HG03439 (cell line): ENCODE measurements around the gene FBXW12.

Experiments
- ATAC-seq: cut with Tn5 transposase; IDR thresholded peaks from one replicate; pipeline ENCODE4 v1.9.1; 2021; ENCODE audit warnings: mild to moderate bottlenecking, moderate library complexity; ENCODE audit not compliant: unreplicated experiment

FBXW12 gene

GRCh38 chr3:48420561-48420960 lies 48.5 kb downstream of the FBXW12 start:
- ATAC-seq = no peak

- no peak for ATAC-seq
These were observed 50.3 kb downstream of the FBXW12 start for GRCh38 chr3:48422272-48422671.

- no peak for ATAC-seq
These were observed 50.7 kb downstream of the FBXW12 start for GRCh38 chr3:48422681-48423080.

GRCh38 chr3:48423241-48423882 lies 51.3 kb downstream of the FBXW12 start:
- no peak for ATAC-seq

- no peak for ATAC-seq
These were observed 52.1 kb downstream of the FBXW12 start for GRCh38 chr3:48423883-48424695.

GRCh38 chr3:48425281-48425812 lies 53.3 kb downstream of the FBXW12 start:
- ATAC-seq = no peak

- no peak for ATAC-seq
These were observed 54.4 kb downstream of the FBXW12 start for GRCh38 chr3:48426401-48426909.

- no peak for ATAC-seq
These were observed 55.1 kb downstream of the FBXW12 start for GRCh38 chr3:48426944-48427629.

GRCh38 chr3:48427630-48427962 lies 55.6 kb downstream of the FBXW12 start:
- ATAC-seq = no peak

- no peak for ATAC-seq
These were observed 56.1 kb downstream of the FBXW12 start for GRCh38 chr3:48428088-48428571.

GRCh38 chr3:48428572-48429316 lies 56.7 kb downstream of the FBXW12 start:
- ATAC-seq = no peak

- ATAC-seq = no peak
These were observed 57.4 kb downstream of the FBXW12 start for GRCh38 chr3:48429317-48429959.

GRCh38 chr3:48429960-48430707 lies 58.1 kb downstream of the FBXW12 start, which contains the start of gene PLXNB1:
TSS of gene PLXNB1 (minus strand) at chr3:48430086. CDS start at chr3:48424611, 5,475 bp downstream.
- no peak for ATAC-seq

GRCh38 chr3:48430708-48431101 lies 58.7 kb downstream of the FBXW12 start:
- no peak for ATAC-seq

GRCh38 chr3:48431224-48432029 lies 59.4 kb downstream of the FBXW12 start:
- no peak for ATAC-seq

- no peak for ATAC-seq
These were observed 60.7 kb downstream of the FBXW12 start for GRCh38 chr3:48432411-48433371.

GRCh38 chr3:48433472-48434118 lies 61.6 kb downstream of the FBXW12 start:
- ATAC-seq = no peak
